Measurements from ENCODE around the gene NFIB.

The NFIB gene

DNA sequence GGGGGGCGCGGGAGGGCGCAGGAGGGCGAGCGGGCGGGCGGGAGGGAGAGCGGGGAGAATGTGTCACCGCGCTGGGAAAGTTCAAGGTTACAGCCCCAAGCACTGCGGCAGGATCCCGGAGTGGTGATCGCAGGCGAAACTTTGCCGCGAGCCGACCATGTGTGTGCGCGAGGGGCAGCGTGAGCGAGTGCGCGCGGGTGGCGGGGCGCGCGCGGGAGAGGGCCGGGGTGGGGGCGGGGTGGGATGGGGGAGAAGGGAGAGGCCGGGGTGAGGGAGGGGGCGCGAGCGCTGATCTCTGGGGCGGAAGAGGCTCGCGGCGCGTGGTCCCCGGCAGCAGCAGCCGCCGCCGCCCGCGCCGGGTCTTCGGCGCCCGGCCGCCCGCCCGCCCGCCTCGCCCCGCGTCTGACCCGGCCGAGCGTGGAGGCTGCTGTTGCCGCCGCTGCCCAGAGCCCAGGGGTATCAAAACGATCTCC is at the start of gene NFIB:
NFIB (minus strand) TSS at position 191 of the 473 bp plus-strand sequence. CDS start 630 bp downstream, outside the sequence.
- Histone ChIP-seq H3K27me3 (replicated peaks; ENCODE audit: control insufficient read depth, insufficient read depth, low read length) (no peaks in the 10 kb centered on the region; the same call in 1 of the 2 replicates), H3K36me3 (ENCODE audit: control insufficient read depth, insufficient read depth, low read length) (no peaks in the 10 kb centered on the region), H3K4me3 (replicated peaks; ENCODE audit: low read depth, low read length) (no peak within 1 kb of the TSS)
- no peak for TF ChIP-seq CTCF (IDR thresholded peaks at IDR 0.05; ENCODE audit: insufficient read depth, low read length, poor library complexity, severe bottlenecking)
- DNase-seq (ENCODE audit: extremely low read depth, insufficient read length): no peak

GRCh38 chr9:14362175-14362574 is 48.2 kb upstream of the NFIB start:
- no peak for DNase-seq (ENCODE audit: extremely low read depth, insufficient read length)
- H3K4me3 ChIP-seq (replicated peaks; ENCODE audit: low read depth, low read length): no peak overlapping the region
- H3K27me3 ChIP-seq (replicated peaks; ENCODE audit: control insufficient read depth, insufficient read depth, low read length): no peaks in the 10 kb centered on the region
- no peak for TF ChIP-seq CTCF (IDR thresholded peaks at IDR 0.05; ENCODE audit: insufficient read depth, low read length, poor library complexity, severe bottlenecking)
- H3K36me3 ChIP-seq (ENCODE audit: control insufficient read depth, insufficient read depth, low read length): no peaks in the 10 kb centered on the region

GRCh38 chr9:14361074-14361473 is 47.1 kb upstream of the NFIB start:
- Histone ChIP-seq H3K4me3 (replicated peaks; ENCODE audit: low read depth, low read length) (no peak overlapping the region), H3K36me3 (ENCODE audit: control insufficient read depth, insufficient read depth, low read length) (no peaks in the 10 kb centered on the region), H3K27me3 (replicated peaks; ENCODE audit: control insufficient read depth, insufficient read depth, low read length) (no peaks in the 10 kb centered on the region)
- no peak for DNase-seq (ENCODE audit: extremely low read depth, insufficient read length)
- TF ChIP-seq CTCF (IDR thresholded peaks at IDR 0.05; ENCODE audit: insufficient read depth, low read length, poor library complexity, severe bottlenecking): no peak

DNA sequence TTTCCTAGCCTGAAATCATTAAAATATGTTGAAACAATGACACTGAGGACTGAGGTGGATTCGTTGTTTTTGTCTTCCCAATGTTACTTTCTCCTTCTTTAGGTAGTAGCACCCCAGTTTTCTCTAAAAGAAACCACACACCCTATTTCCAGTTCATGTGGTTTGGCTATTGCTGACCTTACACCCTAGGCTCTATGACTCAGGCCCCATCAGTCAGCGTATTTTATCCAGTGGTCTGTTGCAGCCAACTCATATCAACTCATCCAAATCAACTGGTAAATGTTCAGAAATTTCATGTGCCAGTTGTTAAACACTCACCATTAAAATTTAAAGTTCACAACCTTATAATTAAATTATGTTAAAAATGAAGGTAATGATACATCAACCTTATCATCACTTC is 44.6 kb upstream of the NFIB start:
- DNase-seq (ENCODE audit: extremely low read depth, insufficient read length): no peak
- no peak for TF ChIP-seq CTCF (IDR thresholded peaks at IDR 0.05; ENCODE audit: insufficient read depth, low read length, poor library complexity, severe bottlenecking)
- no peak overlapping the region for H3K4me3 ChIP-seq (replicated peaks; ENCODE audit: low read depth, low read length)
- H3K36me3 ChIP-seq (ENCODE audit: control insufficient read depth, insufficient read depth, low read length): no peaks in the 10 kb centered on the region
- peaks cover 2% of the 10 kb centered on the region; the same call in 1 of the 2 replicates for H3K27me3 ChIP-seq (replicated peaks; ENCODE audit: control insufficient read depth, insufficient read depth, low read length)

GRCh38 chr9:14356351-14357265 is 42.7 kb upstream of the NFIB start:
- Histone ChIP-seq H3K36me3 (ENCODE audit: control insufficient read depth, insufficient read depth, low read length) (no peaks in the 10 kb centered on the region), H3K27me3 (replicated peaks; ENCODE audit: control insufficient read depth, insufficient read depth, low read length) (peaks cover 2% of the 10 kb centered on the region; the same call in 1 of the 2 replicates), H3K4me3 (replicated peaks; ENCODE audit: low read depth, low read length) (no peak overlapping the region)
- no peak for DNase-seq (ENCODE audit: extremely low read depth, insufficient read length)
- TF ChIP-seq CTCF (IDR thresholded peaks at IDR 0.05; ENCODE audit: insufficient read depth, low read length, poor library complexity, severe bottlenecking): no peak
